Tongue (tissue), 2 donors: ENCODE data around the gene IRF2BP1. TPM values are rescaled to one million over a fixed set of nuclear protein-coding genes. Genes with fewer than 3 reads are reported as not detected.
"Not testable (repeated sequence)": the region's sequence is repeated elsewhere in the genome, so short reads cannot be mapped to it uniquely, and the experiment has no call there.

Source experiments
- DNase-seq: peaks from one replicate; pipeline ENCODE4 v3.0.0-alpha.2; 2015
- total RNA-seq: library from RNA; depleted of rRNA; stranded (reverse); fragments of >200 nt; gene quantifications from one replicate; pipeline ENCODE4 v1.2.3, GENCODE V29; 2014

The IRF2BP1 gene
- total RNA-seq, 1 donor from 2014 or later = 29.0 TPM

DNA sequence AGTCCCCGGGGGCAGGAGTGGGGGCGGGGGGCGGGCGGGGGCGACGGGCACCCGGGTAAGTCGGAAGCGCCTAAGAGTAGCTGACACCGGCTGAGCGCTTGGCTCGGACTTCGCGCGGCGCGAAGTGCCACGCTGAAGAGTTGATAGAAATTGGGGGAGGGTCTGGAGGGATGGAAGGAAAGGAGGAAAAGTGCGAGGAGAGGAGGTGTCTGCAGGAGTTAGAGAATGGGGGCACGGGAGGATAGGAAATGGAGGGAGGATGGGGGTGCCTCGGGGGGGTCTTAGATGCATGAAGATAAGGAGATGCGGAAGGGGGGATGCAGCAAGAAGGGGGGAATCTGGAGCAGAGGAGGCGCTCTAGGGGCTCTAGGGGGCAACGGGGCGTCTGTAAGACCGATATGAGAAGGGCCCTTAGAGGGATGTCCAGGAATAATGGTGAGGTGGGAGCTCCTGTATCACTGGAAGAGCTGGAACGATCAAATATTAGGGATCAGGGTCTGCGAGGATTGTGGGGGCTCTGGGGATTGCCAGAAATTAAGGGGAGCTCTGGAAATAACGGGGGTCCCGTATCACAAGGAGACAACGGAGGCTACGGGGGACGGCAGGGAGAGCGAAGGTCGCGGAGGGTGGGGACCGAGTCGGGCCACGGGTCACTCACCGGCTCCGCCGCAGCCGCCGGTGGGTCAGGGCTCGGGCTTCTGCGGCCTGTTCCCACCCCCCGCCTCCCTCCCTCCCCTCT lies 16.1 kb upstream of the IRF2BP1 start, which contains the start of gene MYPOP:
MYPOP (minus strand) TSS at position 702 of the 739 bp plus-strand sequence. CDS start 840 bp downstream, outside the sequence.
- no peak for DNase-seq

GRCh38 chr19:45901432-45901911 lies 15.5 kb upstream of the IRF2BP1 start:
- peak; percentile 21 for DNase-seq

DNA sequence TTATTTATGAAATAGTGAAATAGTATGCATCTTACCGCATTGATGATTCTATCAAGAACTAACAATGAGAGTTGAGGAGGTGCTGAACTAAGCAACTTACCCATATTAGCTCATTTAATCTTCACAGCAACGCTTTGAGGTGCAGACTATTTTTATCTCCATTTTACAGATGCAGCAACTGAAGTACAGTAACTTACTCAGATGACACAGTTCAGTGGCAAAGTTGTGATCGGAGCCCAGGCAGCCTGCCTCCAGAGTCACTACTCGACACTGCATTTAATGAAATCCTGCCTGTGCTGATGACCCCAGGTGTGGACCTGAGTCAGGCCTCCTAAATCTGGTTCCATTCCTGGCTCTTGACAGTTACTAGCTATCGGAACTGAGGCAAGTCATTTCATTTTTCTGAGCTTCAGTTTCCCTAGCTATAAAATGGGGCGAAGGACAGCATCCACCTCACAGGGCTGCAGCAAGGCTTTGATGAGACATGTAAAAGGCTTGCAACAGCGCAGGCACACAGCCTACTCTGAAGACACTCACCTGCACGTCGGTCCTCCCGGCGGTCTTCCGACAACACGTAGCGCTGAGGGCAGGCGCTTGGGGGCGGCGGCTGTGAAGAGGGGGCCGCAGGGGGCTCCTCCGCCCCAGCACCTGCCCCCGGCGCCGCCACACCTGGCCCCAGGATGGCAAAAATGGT lies 14.9 kb upstream of the IRF2BP1 start:
- DNase-seq = no peak

- no peak for DNase-seq
Observed at GRCh38 chr19:45899919-45900589, 14.1 kb upstream of the IRF2BP1 start.

DNA sequence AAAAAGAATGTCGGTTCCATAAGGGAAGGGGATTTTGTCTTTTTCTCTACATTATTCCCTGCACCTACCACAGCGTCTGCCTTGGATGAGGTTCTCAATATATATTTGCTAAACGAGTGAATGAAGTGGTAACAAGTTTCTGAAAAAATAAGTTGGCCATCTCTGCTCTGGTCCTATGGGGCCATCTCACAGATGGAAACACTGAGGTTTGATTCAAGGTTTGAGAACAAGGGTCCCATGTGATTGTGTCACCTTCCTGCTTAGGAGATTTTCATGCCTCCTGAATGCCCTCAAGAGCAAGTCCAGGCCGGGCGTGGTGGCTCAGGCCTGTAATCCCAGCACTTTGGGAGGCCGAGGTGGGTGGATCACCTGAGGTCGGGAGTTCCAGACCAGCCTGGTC lies 13.3 kb upstream of the IRF2BP1 start:
- DNase-seq = no peak

GRCh38 chr19:45897261-45897812 lies 11.4 kb upstream of the IRF2BP1 start:
- no peak for DNase-seq

DNA sequence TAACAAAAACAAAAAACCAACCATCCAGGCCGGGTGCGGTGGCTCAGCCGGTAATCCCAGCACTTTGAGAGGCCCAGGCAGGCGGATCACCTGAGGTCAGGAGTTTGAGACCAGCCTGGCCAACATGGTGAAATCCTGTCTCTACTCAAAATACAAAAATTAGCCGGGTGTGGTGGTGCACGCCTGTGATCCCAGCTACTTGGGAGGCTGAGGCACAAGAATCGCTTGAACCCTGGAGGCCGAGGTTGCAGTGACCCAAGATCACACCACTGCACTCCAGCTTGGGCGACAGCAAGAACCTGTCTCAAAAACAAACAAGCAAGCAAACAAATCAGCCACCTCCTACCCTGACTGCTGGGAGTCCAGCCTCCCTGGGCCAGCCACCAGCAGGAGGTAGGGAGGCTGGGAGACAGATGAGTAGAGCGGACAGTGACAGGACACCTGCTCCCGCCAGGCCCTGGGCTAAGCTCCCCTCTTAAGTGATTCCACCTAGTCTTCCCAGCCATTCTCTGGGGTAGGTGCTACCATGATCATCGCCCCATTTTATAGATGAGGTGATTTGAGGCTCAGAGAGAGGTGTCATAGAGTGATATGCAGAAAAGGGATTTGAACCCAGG lies 10.2 kb upstream of the IRF2BP1 start:
- not testable (repeated sequence) for DNase-seq

- no peak for DNase-seq
Observed at GRCh38 chr19:45895519-45895972, 9.6 kb upstream of the IRF2BP1 start.

DNA sequence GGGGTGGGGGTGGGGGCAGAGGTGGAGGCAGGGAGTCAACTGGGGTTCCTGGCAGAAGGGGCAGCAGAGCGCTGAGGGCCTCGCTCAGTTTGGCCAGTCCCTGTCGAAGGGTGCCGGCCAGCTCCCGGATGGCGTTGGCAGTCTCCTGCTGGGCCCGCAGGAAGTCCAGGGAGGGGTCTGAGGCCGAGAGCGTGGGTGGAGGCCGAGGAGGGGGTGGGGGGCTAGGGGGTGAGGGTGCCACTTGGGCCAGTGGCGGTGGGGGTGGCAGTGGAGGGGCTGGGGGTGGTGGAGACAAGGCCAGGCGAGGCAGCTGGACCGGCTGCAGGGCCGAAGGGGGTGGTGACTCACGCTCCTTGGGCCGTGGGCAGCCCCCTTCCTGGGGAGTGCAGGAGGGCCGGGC lies 4.9 kb upstream of the IRF2BP1 start:
- no peak for DNase-seq

DNA sequence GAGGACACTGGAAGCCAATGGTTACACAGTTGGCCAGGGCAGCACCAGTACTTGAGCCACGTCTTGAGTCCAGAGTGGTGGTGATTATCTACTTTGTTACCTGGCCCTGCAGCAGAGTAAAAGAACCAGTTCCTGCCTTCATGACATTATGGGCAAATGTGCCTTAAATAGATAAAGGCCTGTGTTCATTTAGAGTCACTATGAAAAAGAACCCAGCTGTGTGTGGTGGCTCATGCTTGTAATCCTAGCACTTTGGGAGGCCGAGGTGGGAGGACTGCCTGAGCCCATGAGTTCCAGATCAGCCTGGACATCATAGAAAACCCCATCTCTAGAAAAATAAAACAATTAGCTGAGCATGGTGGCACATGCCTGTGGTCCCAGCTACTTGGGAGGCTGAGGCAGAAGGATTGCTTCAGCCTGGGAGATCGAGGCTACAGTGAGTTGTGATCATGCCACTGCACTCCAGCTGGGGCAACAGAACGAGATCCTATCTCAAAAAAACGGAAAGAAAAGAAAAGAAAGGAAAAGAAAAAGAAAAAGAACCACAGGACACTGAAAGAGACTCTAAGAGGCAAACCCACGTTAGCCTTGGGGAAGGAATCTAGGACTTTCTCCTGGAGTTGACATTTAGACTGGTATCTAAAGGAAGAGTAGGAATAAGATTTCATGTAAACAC lies 3.4 kb upstream of the IRF2BP1 start:
- no peak for DNase-seq

DNA sequence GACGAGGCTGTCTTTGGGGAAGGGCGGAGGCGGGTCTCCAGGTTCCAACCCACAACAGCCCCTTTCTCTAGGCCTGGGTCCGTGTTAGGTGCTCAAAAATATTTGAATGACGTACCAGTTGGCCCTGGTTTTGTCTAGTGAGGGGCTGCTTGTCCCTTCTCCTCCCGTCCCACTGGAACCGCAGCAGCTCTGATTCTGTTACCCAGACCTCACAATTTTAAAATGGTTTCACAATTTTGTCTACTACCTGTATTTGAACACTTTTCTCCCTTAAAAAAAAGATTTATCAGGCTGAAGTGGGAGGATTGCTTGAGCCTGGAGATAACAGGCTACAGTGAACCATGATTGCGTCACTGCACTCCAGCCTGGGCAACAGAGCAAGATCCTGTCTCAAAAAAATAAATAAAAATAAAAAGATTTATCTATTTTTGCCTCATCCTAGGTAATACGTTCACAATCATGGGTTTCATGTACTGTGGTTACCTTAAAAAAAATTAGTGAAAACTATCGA lies 1.3 kb upstream of the IRF2BP1 start:
- DNase-seq = no peak

DNA sequence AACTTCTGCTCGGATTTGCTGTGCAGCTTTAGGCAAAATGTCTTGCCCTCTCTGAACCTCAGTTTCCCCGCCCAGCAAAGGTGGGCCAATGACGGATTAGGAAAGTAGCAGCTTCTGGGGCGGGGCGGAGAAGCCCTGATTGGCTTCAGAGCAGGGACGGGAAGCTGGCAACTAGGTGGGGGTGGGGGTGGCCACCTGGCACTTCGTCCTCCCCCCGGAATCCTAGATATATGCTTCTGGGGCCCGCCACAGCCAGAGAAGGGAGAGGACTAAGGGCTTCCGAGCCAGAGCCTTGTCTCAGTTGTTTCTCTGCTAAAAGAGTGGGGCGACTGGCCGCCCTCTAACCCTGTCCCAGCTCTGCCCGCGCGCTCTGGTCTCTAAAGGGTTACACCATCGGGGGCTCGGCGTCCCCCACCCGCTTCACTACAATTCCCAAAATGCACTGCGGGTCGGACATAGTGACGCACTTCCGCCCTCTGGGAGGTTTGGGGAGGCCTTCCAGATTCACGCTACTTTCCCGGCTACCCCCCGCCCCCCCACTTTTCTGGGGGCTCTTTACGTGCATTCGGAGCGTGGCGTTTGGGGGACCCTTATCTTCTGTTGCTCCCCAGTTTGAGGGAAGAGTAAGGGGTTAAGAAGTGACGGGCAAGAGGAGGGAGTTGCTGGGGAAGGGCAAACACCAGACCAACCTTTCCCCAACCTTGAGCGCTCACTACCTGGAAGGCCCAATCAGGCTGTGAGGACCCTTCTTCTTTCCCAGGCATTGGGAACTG lies 672 bp upstream of the IRF2BP1 start:
- peak; percentile 97 for DNase-seq

DNA sequence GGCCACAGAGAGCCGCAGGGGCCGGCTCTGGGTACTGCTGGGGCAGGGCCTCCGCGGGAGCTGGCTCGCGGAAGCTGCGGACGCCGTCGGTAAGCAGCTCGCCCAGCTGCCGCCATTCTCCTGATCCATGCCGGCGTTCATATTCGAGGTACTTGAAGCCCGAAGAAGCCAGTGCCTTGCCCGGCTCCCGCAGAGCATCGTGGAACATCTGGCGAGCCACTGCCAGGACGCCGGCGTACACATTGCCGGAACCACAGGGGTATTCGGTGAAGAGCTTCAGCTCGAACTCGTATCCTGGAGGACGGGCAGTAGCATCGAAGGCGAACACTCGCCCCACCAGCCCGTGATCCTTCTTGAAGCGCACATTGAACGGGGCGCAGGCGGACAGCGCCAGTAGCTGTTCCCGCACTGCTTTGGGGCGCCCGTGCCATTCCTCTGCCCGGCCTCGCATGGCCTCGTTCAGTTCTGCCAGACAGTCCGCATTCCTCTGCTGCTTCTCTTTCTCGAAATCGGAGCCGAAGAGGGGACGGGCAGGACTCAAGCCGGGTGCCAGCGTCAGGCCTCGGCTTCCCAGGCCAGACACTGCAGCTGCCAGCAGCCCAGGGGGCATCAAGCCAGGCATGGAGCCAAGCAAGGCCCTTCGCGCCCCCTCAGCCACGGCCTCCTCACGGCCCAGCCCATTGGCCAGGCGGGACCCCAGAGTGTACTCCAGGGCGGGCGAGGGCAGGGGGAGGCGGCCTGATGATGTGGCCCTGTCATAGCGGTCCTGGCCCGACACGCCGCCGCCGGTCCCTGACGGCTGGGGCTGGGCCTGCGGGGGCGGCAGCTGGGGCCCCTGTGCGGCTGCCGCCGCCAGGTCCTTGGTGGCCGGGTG lies 1.0 kb downstream of the IRF2BP1 start:
- DNase-seq = peak; percentile 81

DNA sequence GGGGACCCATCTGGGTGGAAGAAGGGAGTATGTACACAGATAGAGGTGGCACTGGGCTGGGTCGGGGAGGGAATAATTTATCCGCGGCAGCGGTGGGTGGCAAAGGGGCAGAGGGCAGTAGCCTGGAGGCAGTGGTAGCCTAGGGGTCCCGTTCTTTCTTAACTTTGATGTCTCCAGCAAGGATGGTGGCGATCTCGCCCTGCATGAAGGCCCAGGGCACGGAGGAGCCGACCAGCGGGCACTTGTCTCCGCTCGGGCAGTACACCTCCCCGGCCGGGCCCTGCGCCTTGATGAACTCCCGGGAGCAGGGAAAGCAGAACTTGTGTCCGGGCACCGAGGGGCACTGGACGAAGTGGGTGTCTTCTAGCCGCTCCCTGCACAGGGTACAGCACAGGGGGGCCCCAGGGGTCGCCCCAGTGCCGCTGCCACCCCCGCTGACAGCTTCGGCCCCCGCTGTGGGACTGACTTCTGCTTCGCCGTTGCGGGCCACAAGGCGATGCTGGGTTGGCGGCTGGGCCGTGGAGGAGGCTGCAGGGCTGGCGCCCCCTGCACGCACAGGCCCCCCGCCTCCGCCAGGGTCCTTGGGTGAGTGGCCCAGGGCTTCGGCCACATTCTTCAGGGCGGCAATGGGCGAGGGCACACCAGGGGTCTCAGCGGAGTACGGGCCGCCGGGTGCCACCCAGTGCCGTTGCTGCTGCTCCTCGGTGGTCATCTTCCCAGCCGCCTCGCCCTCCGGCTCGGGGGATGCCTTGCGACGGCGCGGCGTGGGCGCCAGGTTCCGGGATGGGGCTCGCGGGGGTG lies 1.9 kb downstream of the IRF2BP1 start:
- DNase-seq = no peak

GRCh38 chr19:45883586-45883880 lies 2.4 kb downstream of the IRF2BP1 start:
- DNase-seq = no peak

- DNase-seq = peak; percentile 91
Observed at GRCh38 chr19:45882652-45883585, 3.0 kb downstream of the IRF2BP1 start.

GRCh38 chr19:45881909-45882528 lies 3.9 kb downstream of the IRF2BP1 start:
- DNase-seq = no peak
